Measurements from ENCODE around the gene FHIT. TPM values are rescaled to one million over a fixed set of nuclear protein-coding genes. Genes with fewer than 3 reads are reported as not detected.

The FHIT gene
- total RNA-seq, 2 experiments from 2014 or later: 7.6 to 7.9 TPM

DNA sequence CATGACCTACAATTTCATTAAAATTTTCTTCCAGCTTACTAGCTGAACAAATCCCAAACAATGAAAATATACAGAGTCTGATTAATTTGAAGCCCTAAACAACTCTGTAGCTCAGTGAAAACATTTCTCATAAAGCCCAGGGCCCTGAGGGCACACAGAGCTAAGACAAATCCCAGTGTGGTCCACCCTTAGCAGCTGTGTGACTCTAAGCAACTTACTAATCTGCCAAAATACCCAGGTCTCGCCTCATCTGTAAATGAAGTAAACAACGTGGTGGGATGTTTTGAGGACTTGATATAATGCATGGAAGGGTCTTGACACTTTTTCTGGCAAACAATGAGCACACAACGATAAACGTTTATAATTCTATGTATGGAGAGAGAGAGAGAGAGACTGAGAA is 158.4 kb downstream of the FHIT start:
- DNase-seq (no peak), ATAC-seq (no peak)
- Mint-ChIP-seq H3K27me3 (no peaks in the 10 kb centered on the region), H3K36me3 (ENCODE audit: low read depth) (peaks cover 2% of the 10 kb centered on the region), H3K27ac (no peak overlapping the region), H3K4me1 (ENCODE audit: low read depth) (no peaks in the 10 kb centered on the region), H3K4me3 (no peak overlapping the region), H3K9me3 (no peaks in the 10 kb centered on the region)
- intact Hi-C loops (cut with micrococcal nuclease): no loop called here
- TF ChIP-seq, protein P1, sequence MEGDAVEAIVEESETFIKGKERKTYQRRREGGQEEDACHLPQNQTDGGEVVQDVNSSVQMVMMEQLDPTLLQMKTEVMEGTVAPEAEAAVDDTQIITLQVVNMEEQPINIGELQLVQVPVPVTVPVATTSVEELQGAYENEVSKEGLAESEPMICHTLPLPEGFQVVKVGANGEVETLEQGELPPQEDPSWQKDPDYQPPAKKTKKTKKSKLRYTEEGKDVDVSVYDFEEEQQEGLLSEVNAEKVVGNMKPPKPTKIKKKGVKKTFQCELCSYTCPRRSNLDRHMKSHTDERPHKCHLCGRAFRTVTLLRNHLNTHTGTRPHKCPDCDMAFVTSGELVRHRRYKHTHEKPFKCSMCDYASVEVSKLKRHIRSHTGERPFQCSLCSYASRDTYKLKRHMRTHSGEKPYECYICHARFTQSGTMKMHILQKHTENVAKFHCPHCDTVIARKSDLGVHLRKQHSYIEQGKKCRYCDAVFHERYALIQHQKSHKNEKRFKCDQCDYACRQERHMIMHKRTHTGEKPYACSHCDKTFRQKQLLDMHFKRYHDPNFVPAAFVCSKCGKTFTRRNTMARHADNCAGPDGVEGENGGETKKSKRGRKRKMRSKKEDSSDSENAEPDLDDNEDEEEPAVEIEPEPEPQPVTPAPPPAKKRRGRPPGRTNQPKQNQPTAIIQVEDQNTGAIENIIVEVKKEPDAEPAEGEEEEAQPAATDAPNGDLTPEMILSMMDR (IDR thresholded peaks at IDR 0.05): no peak
- ChIA-PET POLR2A (no interaction called here), CTCF (no interaction called here)

DNA sequence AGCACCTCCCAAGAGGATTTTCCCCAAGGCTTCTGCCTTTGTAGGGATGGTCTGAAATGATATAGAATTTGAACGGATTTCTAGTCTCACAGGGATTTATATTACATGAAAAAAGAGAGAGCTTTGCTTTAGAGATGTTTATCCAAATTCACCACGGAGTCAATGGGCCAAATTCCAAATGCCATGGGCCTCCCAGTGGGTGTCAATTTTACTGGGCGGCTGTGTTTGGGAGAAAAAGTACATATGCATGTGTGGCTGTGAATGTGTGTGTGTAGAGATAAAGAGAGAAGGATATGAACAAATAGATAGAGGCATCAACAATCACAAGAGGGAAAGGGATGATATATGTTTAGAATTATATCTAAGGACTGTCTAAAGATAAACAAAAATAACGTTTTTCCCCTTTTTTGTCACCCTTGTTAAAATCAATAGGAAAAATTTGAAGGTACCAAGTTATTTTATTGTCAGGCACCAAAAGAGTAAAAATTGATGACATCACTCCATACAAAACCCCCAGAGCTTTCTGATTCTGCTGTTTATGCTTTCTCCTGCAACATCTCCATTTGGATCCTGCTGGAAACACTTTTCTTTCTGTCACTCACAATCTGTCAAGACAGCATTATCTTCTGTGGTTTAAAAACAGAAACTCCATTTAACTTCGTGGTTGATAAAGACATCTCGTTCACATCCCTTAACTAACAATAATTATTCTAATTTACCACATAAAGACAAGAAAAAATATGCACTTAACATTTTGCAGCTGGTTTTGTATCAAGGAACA is 160.7 kb downstream of the FHIT start:
- no peaks in the 10 kb centered on the region for H3K9me3 Mint-ChIP-seq
- H3K4me3 Mint-ChIP-seq: no peak overlapping the region
- no peaks in the 10 kb centered on the region for H3K4me1 Mint-ChIP-seq (ENCODE audit: low read depth)
- CTCF ChIA-PET: no interaction called here
- TF ChIP-seq, protein P1 (IDR thresholded peaks at IDR 0.05): no peak
- intact Hi-C loops (cut with micrococcal nuclease): no loop called here
- no peak for DNase-seq
- no peak overlapping the region for H3K27ac Mint-ChIP-seq
- no peaks in the 10 kb centered on the region for H3K27me3 Mint-ChIP-seq
- POLR2A ChIA-PET: no interaction called here
- ATAC-seq: no peak
- H3K36me3 Mint-ChIP-seq (ENCODE audit: low read depth): peaks cover 2% of the 10 kb centered on the region

DNA sequence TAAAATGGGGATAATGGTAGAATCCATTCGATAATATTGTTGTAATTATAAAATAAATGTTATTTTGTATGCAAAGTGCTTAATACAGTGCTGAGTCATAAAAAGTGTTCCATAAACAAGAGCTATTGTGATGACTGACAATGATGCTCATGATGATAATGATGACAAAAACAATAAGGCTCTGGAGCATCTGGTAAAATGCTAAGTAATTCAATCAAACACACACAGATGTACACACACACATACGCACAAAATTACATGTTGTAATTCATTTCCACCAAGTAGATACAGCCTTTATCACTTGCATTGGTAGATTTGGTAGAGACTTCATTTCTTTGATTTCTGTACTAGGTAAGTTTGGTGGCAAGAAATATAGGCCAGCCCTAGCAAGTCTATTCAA is 163.8 kb downstream of the FHIT start:
- ChIA-PET CTCF (no interaction called here), POLR2A (no interaction called here)
- H3K27ac Mint-ChIP-seq: no peak overlapping the region
- DNase-seq: no peak
- no peaks in the 10 kb centered on the region for H3K27me3 Mint-ChIP-seq
- no peak for ATAC-seq
- intact Hi-C loops (cut with micrococcal nuclease): no loop called here
- H3K9me3 Mint-ChIP-seq: peaks cover 2% of the 10 kb centered on the region
- no peaks in the 10 kb centered on the region for H3K4me1 Mint-ChIP-seq (ENCODE audit: low read depth)
- TF ChIP-seq, protein P1 (IDR thresholded peaks at IDR 0.05): no peak
- H3K36me3 Mint-ChIP-seq (ENCODE audit: low read depth): peaks cover 2% of the 10 kb centered on the region
- H3K4me3 Mint-ChIP-seq: no peak overlapping the region

DNA sequence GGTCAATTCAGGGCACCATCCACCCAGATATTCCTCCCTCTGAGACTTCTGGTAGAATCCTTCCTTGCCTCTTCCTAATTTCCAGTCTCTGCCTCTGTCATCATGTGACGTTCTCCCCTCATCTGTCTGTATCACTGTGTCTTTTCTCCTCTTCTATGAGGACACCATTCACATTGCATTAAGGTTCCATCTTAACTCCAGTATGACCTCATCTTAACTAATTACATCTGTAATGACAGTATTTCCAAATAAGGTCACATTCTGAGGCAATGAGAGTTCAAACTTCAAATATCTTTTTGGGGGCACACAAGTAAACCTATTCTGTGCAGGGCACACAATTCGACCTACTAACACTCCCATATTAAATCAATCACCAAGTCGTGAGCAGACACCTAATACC is 169.7 kb downstream of the FHIT start:
- Mint-ChIP-seq H3K27ac (no peak overlapping the region), H3K4me3 (no peak overlapping the region), H3K27me3 (no peaks in the 10 kb centered on the region), H3K36me3 (ENCODE audit: low read depth) (no peaks in the 10 kb centered on the region), H3K9me3 (peaks cover 2% of the 10 kb centered on the region), H3K4me1 (ENCODE audit: low read depth) (no peaks in the 10 kb centered on the region)
- TF ChIP-seq, protein P1 (IDR thresholded peaks at IDR 0.05): no peak
- ChIA-PET CTCF (no interaction called here), POLR2A (no interaction called here)
- ATAC-seq (no peak), DNase-seq (no peak)
- intact Hi-C loops (cut with micrococcal nuclease): no loop called here

DNA sequence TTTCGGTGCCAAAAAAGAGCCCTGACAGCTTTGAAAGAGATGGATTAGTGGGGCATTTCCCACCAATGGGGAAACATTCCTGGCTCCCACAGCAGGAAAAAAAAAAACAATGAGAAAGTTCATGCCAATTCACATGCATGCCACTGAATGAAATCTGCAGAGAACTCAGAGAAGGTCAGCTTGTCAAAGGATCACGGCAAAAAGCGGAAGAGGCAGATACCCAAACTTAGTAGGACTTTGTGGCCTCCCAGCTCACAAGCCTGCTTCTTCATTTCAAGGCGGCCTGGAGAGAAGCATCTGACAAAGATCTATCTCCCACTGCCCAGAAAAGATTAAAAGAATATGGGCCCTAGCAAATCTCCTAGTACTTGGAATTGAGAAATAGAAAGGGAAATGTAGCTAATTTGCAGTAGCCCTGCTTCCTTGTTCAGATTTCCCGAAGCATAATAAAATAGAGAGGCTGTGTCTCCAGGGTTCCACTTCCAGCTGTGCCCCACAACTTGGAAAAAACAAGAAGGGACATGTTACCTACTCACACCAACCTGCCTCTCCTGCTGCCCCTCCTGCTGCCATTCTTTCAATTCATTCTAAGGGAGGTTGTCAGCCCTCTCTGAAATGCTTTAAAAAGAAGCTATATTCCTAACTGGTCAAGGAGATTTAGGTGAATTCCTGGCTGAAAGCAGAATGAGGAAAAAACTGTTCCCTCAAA is 170.4 kb downstream of the FHIT start:
- no peaks in the 10 kb centered on the region for H3K4me1 Mint-ChIP-seq (ENCODE audit: low read depth)
- no peak for DNase-seq
- ChIA-PET POLR2A (no interaction called here), CTCF (no interaction called here)
- peaks cover 2% of the 10 kb centered on the region for H3K9me3 Mint-ChIP-seq
- no peak for ATAC-seq
- no peak overlapping the region for H3K27ac Mint-ChIP-seq
- no peak overlapping the region for H3K4me3 Mint-ChIP-seq
- H3K36me3 Mint-ChIP-seq (ENCODE audit: low read depth): no peaks in the 10 kb centered on the region
- TF ChIP-seq, protein P1 (IDR thresholded peaks at IDR 0.05): no peak
- H3K27me3 Mint-ChIP-seq: no peaks in the 10 kb centered on the region
- intact Hi-C loops (cut with micrococcal nuclease): no loop called here

Measured in activated CD8-positive, alpha-beta T cell treated with anti-CD3 and anti-CD28 coated beads for 36 hours (primary cell).